A172 (cell line): ENCODE measurements around the gene OR8G5. TPM values are rescaled to one million over a fixed set of nuclear protein-coding genes. Genes with fewer than 3 reads are reported as not detected.
"Not testable (repeated sequence)": the region's sequence is repeated elsewhere in the genome, so short reads cannot be mapped to it uniquely, and the experiment has no call there.

ENCODE experiments used
- DNase-seq: peaks from one replicate; pipeline ENCODE4 v3.0.0-alpha.2; 2015; ENCODE audit warnings: low spot score
- total RNA-seq: library from RNA; depleted of rRNA; stranded (reverse); fragments of >200 nt; shearing (Covaris generic); gene quantifications from 2 replicates; pipeline ENCODE4 v1.2.3, GENCODE V29; 2014; rRNA removed

OR8G5 gene
- total RNA-seq: not detected in 2 replicates

- no peak for DNase-seq
Observed at GRCh38 chr11:124256076-124256475, at the start of gene OR8G5. Gene OR8G5 (plus strand): TSS chr11:124256376. CDS start chr11:124264932, 8,556 bp downstream.

GRCh38 chr11:124207102-124207792 lies 48.9 kb upstream of the OR8G5 start:
- no peak for DNase-seq

GRCh38 chr11:124209824-124210357 lies 46.3 kb upstream of the OR8G5 start:
- DNase-seq: no peak

- no peak for DNase-seq
Observed at GRCh38 chr11:124210421-124210820, 45.8 kb upstream of the OR8G5 start.

GRCh38 chr11:124211321-124211720 lies 44.9 kb upstream of the OR8G5 start:
- no peak for DNase-seq

- no peak for DNase-seq
Observed at GRCh38 chr11:124214027-124214426, 42.1 kb upstream of the OR8G5 start.

GRCh38 chr11:124219126-124219525 lies 37.0 kb upstream of the OR8G5 start:
- no peak for DNase-seq

- no peak for DNase-seq
Observed at GRCh38 chr11:124222407-124222806, 33.8 kb upstream of the OR8G5 start.

GRCh38 chr11:124224618-124225423 lies 31.4 kb upstream of the OR8G5 start:
- DNase-seq: not testable (repeated sequence)

- DNase-seq: no peak
Observed at GRCh38 chr11:124225471-124225870, 30.7 kb upstream of the OR8G5 start.

- no peak for DNase-seq
Observed at GRCh38 chr11:124233376-124233775, 22.8 kb upstream of the OR8G5 start.

GRCh38 chr11:124238512-124238911 lies 17.7 kb upstream of the OR8G5 start:
- DNase-seq: no peak

GRCh38 chr11:124240621-124241397 lies 15.4 kb upstream of the OR8G5 start, which contains the start of gene OR8G1:
Gene OR8G1 (plus strand): TSS chr11:124241095. CDS start chr11:124249676, 8,581 bp downstream.
- no peak for DNase-seq

GRCh38 chr11:124249869-124250268 lies 6.3 kb upstream of the OR8G5 start:
- not testable (repeated sequence) for DNase-seq

GRCh38 chr11:124265041-124265440 lies 8.9 kb downstream of the OR8G5 start:
- DNase-seq: not testable (repeated sequence)

- DNase-seq: not testable (repeated sequence)
Observed at GRCh38 chr11:124270886-124271285, 14.7 kb downstream of the OR8G5 start.

GRCh38 chr11:124274000-124274399 lies 17.8 kb downstream of the OR8G5 start:
- DNase-seq: no peak

- DNase-seq: peak; percentile 39
Observed at GRCh38 chr11:124276081-124276480, 19.9 kb downstream of the OR8G5 start.

GRCh38 chr11:124277207-124277606 lies 21.0 kb downstream of the OR8G5 start:
- no peak for DNase-seq

- no peak for DNase-seq
Observed at GRCh38 chr11:124277804-124278203, 21.6 kb downstream of the OR8G5 start.

- DNase-seq: no peak
Observed at GRCh38 chr11:124278261-124278660, 22.1 kb downstream of the OR8G5 start.
